Right kidney (tissue), 1 donor: ENCODE measurements around the gene ITGB5.
"Not testable (repeated sequence)": the region's sequence is repeated elsewhere in the genome, so short reads cannot be mapped to it uniquely, and the experiment has no call there.

Experiments used
- DNase-seq: peaks from one replicate; pipeline ENCODE4 v3.0.0-alpha.2; 2016

ITGB5 gene

GRCh38 chr3:124836448-124836847 lies 50.7 kb downstream of the ITGB5 start:
- DNase-seq = no peak

DNA sequence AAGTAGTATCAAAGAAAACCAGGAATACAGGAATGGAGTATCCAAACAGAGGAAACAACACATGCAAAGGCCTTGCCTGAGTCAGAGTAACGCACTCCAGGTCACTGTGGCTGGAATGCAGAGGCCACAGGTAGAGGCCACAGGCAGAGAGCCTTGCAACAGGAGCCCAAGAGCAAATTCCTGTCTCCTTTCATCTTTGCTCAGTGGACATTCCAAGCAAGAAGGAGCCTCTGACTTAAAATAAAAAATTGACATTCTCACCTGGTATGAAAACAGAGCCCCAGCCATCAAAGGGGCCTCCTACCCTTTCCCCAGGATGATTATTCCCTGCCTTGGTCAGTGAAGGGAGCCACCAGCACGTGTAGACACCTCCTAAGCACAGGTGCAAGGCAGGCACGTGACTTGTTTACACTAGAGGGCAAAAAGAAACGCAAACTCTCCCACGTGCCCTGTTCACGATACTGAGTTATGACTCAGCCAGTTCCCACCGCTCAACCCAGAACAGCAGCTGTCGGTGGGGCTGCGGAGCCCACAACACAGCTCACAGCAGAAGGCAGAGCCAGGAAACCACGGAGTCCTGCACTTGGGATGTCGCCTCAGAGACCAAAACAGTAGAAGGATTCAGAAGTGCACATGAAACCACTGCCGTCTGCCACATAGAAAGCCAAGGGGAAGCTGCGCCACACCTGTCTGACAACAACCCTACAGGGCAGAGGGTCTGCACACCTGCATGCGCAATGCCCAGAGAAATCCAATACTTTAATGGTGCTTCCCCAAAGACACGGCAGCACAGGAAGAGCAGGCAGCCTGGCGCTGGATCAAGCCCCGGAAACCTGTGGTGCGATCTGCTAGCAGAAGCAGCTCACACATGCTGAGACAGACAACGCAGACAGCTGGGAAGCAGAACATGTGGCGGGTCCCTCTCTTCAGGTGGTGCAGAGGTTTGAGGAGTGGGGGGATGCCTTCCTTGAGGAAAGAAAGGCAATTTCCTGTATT lies 52.1 kb downstream of the ITGB5 start:
- DNase-seq = peak; percentile 60

DNA sequence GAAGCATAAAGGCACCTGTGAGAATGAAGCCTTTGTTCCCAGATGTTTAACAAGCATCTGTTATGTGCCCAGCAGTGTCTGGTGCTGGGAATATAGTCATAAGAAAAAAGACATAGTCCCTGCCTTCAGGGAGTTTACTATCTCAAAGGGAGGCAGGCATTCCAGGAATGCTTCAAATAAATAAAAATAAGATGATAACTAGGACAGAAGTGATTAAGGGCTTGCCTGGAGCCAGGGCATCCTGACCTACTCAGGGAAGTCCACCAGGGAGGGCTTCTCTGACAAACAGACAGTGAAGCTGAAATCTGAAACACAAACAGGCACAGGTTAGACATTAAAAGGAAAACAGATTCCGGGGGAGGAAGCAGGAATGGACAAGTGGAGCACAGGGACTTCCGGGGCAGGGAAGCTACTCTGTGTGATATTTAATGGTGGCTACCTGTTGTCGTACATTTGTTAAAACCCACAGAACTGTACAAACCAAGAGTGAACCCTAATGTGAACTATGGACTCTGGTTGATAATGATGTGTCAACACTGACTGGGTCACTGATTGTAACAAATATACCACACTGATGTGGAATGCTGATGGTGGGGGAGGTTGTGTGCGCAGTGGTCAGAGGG lies 53.3 kb downstream of the ITGB5 start:
- DNase-seq = no peak

DNA sequence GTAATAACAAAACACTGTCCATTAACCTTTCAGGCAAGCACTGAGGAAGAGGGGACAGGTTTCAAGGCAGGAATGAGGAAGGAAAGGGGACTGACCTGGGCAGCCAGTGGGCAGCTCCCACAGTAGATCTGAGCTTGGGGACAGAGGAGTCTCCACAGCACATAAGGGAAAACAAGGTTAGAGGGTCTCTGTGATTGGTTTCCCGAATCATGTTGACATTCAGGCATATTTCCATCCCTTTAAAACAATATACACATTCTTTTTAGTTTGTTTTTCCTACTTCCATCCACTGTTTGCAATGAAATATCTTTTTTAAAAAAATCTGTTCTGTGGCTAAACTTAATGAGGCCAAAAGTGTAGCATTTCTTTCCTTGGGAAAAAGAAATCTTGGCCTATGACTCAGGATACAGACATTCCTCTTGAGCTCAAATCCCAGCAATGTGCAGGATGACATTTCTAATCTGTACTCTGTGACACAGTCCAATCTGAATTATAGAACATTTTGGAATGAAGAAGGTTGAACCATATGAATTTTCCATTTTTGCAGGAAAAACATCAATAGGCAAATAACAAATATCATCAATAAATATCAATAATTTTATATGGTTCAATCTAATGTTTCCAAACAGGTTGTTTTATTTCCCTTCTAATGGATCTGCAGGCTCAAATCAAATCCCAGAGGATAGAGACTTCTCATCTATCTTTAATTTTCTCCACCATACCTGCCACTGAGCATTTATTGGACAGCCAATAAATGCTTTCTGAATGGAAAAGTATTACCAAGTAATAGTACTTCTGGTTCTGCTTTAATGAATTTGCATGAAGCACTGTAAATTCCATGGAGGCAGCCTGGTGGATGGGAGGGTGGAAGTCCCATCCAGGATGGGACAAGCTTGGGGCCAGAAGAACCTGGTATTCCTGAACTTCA lies 54.1 kb downstream of the ITGB5 start:
- no peak for DNase-seq

DNA sequence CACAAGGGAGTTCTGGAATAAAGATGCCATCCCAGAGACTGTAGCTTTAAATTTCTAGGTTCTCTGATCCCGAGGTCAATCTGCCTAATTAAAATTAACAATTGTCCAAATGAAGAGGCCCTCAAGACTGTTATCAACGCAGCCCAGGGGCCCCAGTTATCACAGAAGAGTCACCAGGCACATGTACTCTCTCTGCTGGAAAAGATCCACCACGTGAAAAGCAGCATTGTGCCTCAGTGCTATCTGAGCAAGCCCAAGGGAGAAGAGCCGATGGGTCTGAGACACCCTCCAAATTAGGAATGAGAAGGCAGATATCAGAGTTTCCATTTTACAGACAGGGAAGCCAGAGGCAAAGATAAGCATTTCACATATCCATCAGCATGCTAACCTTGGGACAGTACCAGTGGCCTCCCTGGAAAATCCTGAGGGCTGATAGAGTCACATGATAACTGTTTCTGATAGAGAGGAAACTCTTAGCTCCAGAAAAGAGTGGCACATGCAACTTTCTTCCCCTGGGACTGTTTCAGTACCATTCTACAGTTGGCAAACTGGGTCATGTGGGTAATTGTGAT lies 55.5 kb downstream of the ITGB5 start:
- no peak for DNase-seq

- no peak for DNase-seq
Measured at GRCh38 chr3:124829819-124830554, 57.2 kb downstream of the ITGB5 start.

DNA sequence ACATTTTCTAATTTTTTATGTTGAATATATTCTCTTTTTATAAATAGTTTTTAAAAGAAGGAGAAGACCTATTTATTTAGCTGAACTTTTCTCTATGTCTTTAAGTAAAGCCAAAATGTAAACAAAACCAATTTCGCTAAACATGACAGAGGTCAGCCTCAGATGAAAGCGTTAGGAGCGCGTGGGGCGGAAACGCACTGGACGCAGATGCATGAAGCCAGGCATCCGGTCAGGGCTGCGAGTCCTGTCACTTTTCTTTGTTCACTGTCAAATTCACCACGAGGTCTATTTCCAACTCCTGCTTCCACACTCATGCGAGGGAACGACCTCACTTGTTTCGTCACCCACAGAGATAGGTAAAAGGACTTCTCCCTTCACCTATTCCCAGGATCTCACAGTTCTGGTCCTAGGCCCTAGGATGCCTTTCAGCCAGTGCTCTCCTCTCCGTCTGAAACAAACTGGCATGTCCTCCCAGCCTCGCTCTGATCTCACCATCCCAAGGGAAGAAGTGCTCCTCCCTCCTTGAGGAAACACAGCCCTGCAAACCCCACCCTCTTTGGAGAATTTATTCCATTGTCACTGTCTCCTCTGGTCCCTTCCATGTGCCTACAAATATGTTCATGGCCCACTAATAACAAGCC lies 57.9 kb downstream of the ITGB5 start:
- no peak for DNase-seq

DNA sequence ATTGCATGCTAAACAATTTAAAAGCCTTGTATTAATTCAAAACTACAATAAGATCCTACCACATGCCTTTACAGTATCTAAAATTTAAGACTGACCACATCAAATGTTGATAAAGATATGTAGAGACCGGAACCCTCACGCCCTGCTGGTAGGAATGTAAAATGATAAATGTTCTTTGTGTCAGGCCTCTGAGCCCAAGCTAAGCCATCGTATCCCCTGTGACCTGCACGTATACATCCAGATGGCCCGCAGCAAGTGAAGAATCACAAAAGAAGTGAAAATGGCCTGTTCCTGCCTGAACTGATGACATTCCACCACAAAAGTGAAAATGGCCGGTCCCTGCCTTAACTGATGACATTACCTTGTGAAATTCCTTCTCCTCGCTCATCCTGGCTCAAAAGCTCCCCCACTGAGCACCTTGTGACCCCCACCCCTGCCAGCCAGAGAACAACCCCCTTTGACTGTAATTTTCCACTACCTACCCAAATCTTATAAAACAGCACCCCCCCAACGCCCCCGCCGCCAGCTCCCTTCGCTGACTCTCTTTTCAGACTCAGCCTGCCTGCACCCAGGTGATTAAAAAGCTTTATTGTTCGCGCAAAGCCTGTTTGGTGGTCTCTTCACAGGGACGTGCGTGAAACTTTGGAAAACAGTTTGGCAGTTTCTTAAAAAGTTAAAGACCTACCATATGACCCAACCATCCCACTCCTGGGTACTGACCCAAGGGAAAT lies 59.5 kb downstream of the ITGB5 start:
- DNase-seq = not testable (repeated sequence)

DNA sequence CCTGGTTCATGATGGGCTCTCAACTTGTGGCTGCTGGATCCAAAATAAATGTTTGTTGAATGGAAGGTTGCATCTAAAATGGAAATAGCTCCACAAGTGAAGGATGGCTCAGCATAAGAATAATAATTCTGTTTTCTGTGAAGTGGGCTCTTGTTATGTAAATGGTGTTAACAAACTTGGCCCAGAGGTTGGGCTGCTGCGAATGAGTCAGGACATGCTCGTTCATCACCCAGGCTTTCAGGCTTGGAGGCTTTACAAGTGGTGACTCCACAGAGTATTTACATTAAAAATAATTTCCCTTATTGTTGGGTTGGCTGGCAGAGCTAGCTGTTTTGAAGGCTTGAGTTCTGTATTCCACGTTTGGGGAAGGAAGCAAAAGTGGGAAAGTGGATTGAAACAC lies 60.5 kb downstream of the ITGB5 start:
- no peak for DNase-seq

DNA sequence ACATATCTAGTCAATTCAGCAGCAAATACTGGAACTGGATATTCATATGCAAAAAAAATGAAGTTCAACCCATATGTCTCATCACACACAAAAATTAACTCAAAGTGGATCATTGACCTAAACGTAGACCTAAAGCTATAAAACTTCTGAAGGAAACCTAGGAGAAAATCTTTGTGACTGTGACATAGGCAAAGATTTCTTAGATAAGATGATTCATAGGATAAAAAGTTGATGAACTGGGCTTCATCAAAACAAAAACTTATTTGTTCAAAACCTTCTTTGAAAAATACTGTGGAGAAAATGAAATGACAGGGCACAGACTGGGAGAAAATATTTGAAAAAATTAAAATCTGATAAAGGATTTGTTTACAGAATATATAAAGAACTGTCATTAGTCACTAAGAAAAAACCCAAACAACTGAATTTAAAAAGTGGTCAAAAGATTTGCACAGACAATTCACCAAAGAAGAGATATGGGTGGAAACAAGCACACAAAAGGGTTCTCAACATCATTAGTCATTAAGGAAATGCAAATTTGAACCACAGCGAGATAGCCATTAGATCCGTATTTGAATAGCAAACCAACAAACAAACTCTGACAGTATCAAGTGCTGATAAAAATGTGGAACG lies 62.8 kb downstream of the ITGB5 start:
- DNase-seq = no peak

- DNase-seq = no peak
Measured at GRCh38 chr3:124823648-124824047, 63.5 kb downstream of the ITGB5 start.

- no peak for DNase-seq
Measured at GRCh38 chr3:124823206-124823605, 64.0 kb downstream of the ITGB5 start.

DNA sequence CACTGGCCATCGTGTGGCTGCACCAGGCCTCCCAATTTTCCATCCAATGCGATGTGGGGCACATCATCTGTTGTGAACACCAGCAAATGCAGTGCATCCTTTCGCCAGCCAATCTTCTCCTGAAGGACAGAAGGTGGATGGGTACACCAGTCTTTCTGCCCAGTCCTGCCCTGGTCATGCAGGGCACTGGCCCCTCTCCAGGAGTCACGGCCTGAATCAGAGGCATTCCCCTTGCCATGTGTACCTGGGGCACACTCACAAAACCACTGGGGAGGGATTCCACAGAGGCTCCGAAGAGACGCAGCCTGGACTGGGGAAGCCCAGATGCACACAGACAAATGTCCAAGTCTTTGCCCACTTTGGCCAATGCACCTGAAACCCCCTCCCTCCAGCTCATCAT lies 65.8 kb downstream of the ITGB5 start:
- DNase-seq = no peak

GRCh38 chr3:124818398-124819091 lies 68.6 kb downstream of the ITGB5 start:
- DNase-seq = no peak

GRCh38 chr3:124817079-124817478 lies 70.1 kb downstream of the ITGB5 start:
- no peak for DNase-seq

DNA sequence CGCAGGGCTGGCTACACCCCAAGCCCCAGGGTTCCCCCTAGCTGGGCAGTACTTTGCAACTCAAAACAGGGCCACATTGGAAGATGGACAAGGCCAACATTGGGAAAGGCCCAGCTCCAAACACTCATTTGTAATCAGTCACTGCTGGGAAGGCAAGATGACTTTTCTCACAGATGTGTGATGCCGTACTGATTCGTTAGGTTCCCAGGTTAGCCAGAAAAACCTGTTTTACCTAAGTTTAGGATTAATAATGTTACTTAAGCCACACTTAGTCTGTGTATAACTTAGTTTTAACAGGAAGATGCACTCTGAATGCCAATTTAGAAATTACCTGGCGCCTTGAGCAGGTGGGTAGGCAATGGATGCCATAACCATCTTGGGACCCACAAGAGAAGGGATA lies 71.0 kb downstream of the ITGB5 start:
- no peak for DNase-seq

GRCh38 chr3:124815781-124816180 lies 71.4 kb downstream of the ITGB5 start:
- DNase-seq = no peak

- no peak for DNase-seq
Measured at GRCh38 chr3:124814620-124815421, 72.3 kb downstream of the ITGB5 start.
